Adrenal gland (tissue), 12 donors: ENCODE results near the gene RGS1. TPM values are rescaled to one million over a fixed set of nuclear protein-coding genes. Genes with fewer than 3 reads are reported as not detected.
A peak's percentile ranks its signal among the peaks of the same experiment; 100 is the strongest.

Experiments
- DNase-seq, 7 donors: peaks; one replicate each; pipeline ENCODE4 v3.0.0-alpha.2; 2019 to 2020
- H3K27ac ChIP-seq, 5 donors: fragments of 200-600 bp; sonication (generic) in 4 of 5; 1 replicate in 3 of 5; 2 replicates in 2 of 5; pipeline versions ENCODE4 v1.5.1 to v1.8.0; 2016 to 2020; ENCODE audit warnings: mild to moderate bottlenecking in 1 of 5
- H3K27me3 ChIP-seq: fragments of 200-600 bp; 2 replicates; pipeline ENCODE4 v1.8.0; 2021
- H3K36me3 ChIP-seq, 2 donors: fragments of 200-600 bp; replicated peaks in 1 of 2; 1 replicate in 1 of 2; 2 replicates in 1 of 2; pipeline versions ENCODE4 v1.5.1 to v1.8.0; 2018 to 2022
- H3K4me1 ChIP-seq, 2 donors: fragments of 200-600 bp; replicated peaks in 1 of 2; 1 replicate in 1 of 2; 2 replicates in 1 of 2; pipeline versions ENCODE4 v1.5.1 to v1.8.0; 2018 to 2021
- H3K4me3 ChIP-seq, 4 donors: fragments of 200-600 bp; sonication (generic) in 3 of 4; one replicate each; pipeline ENCODE4 v1.5.1; 2016 to 2018
- H3K9me3 ChIP-seq, 3 donors: fragments of 200-600 bp; sonication (generic) in 1 of 3; replicated peaks in 1 of 3; 1 replicate in 2 of 3; 2 replicates in 1 of 3; pipeline versions ENCODE4 v1.5.1 to v1.8.0; 2016 to 2021
- CTCF ChIP-seq, 6 experiments: fragments of 450-650 bp in 4 of 6; fragments of 200-600 bp in 2 of 6; sonication (generic) in 1 of 6; IDR thresholded peaks; 1 replicate in 5 of 6; 2 replicates in 1 of 6; pipeline versions ENCODE4 v1.5.1 to v1.8.0; 2016 to 2021; ENCODE audit warnings: antibody characterized with exemption in 6 of 6, mild to moderate bottlenecking in 2 of 6, moderate library complexity in 1 of 6
- POLR2A ChIP-seq, 2 donors: fragments of 450-650 bp; IDR thresholded peaks; one replicate each; pipeline ENCODE4 v1.6.1; 2017; ENCODE audit warnings: antibody characterized with exemption in 2 of 2, mild to moderate bottlenecking in 2 of 2, moderate library complexity in 1 of 2
- WGBS, 4 donors: extraction: QIAGEN DNeasy Blood & Tissue Kit in 2 of 4; methylation state at CpG; one replicate each; pipeline versions ENCODE4 v1.1.5 to v1.1.7; 2013 to 2017; 5-methylcytosine and 5-hydroxymethylcytosine counted together
- intact Hi-C, 2 donors: fragments of 100-400 bp; cut with DNase I; formaldehyde crosslinking; loops; one replicate each; pipeline versions ENCODE4 v1.14.1 to v1.15.0; 2022 to 2023
- polyA plus RNA-seq, 3 donors: library from polyadenylated mRNA; stranded (reverse); fragments of 200-250 nt in 2 of 3; fragments of 350-450 nt in 1 of 3; fragmentation: Illumina TruSeq in 1 of 3; extraction: RNeasy Lipid Tissue Mini Kit (QIAGEN cat#74804) in 1 of 3; gene quantifications; one replicate each; pipeline ENCODE4 v1.2.3, GENCODE V29; 2013 to 2014
- total RNA-seq, 9 donors: library from RNA; depleted of rRNA in 4 of 9; stranded (reverse); fragments of >200 nt in 4 of 9; fragments of 120-200 nt in 1 of 9; fragmentation: NEBNext Ultra II Directional in 1 of 9; extraction: Animal tissue kit (Norgen Biotek cat#: 25700) in 1 of 9; gene quantifications; one replicate each; pipeline versions ENCODE4 v1.1.0 to v1.2.4, GENCODE V29; 2013 to 2023
- donor health status: healthy with polysubstance abuse.
- donor health status: Bipolar disorder and iron deficiency.
- donor health status: DM: yes; HTN: yes; CAD: no.
- donor health status: DM: no; HTN: no; CAD: no.
- donor health status: DM: no; HTN: no; CAD: no.
- donor health status: DM: yes; HTN: yes; CAD: no.

The RGS1 gene
- total and polyA plus RNA-seq, 12 donors: 2.4 to 124 (median 9.4) TPM

- H3K27ac ChIP-seq: no peak overlapping the region
- intact Hi-C loops: no loop called here
These were observed 2.1 kb upstream of the RGS1 start for GRCh38 chr1:192573499-192573898.

GRCh38 chr1:192574073-192574472 is 1.5 kb upstream of the RGS1 start:
- TF ChIP-seq CTCF (IDR thresholded peaks at IDR 0.05) (no peak), POLR2A (IDR thresholded peaks at IDR 0.05) (no peak)
- no peak overlapping the region for H3K27ac ChIP-seq
- DNase-seq: no peak
- H3K36me3 ChIP-seq: no peaks in the 10 kb centered on the region
- peaks cover 0 to 4% of the 10 kb centered on the region in 2 donors for H3K4me1 ChIP-seq
- intact Hi-C loops: no loop called here
- H3K4me3 ChIP-seq: no peak overlapping the region
- WGBS, 4 donors: 48 to 69% (median 55%) methylated on average over 1 of the region's 1 CpG
- no peaks in the 10 kb centered on the region for H3K27me3 ChIP-seq
- H3K9me3 ChIP-seq: no peaks in the 10 kb centered on the region

More at GRCh38 chr1:192573499-192573898, 2.1 kb upstream of the RGS1 start:
- no peak for DNase-seq
- H3K9me3 ChIP-seq: no peaks in the 10 kb centered on the region
- no peaks in the 10 kb centered on the region for H3K27me3 ChIP-seq
- no peak overlapping the region for H3K4me3 ChIP-seq
- H3K4me1 ChIP-seq: peaks cover 0 to 4% of the 10 kb centered on the region in 2 donors
- 90 to 100% (median 99%) methylated on average over 1 of the region's 1 CpG for WGBS, 4 donors
- no peaks in the 10 kb centered on the region for H3K36me3 ChIP-seq
- TF ChIP-seq CTCF (IDR thresholded peaks at IDR 0.05) (no peak), POLR2A (IDR thresholded peaks at IDR 0.05) (no peak)

- H3K27ac ChIP-seq: peak overlapping the region in 1 of 5 donors; percentile 38
- H3K4me3 ChIP-seq: peak overlapping the region in 1 of 4 donors; percentile 18
- no peaks in the 10 kb centered on the region for H3K36me3 ChIP-seq
- no peaks in the 10 kb centered on the region for H3K27me3 ChIP-seq
- no peaks in the 10 kb centered on the region for H3K9me3 ChIP-seq
- H3K4me1 ChIP-seq: peaks cover 0 to 4% of the 10 kb centered on the region in 2 donors
- intact Hi-C loops: no loop called here
- no peak for TF ChIP-seq POLR2A (IDR thresholded peaks at IDR 0.05)
- no peak for TF ChIP-seq CTCF (IDR thresholded peaks at IDR 0.05)
- DNase-seq: no peak
- 95 to 100% (median 95%) methylated on average over 1 of the region's 1 CpG for WGBS, 4 donors
These were observed 894 bp downstream of the RGS1 start for GRCh38 chr1:192576190-192577144.

- no peaks in the 10 kb centered on the region for H3K9me3 ChIP-seq
- H3K4me3 ChIP-seq: peak overlapping the region in 1 of 4 donors; percentile 18
- DNase-seq: no peak
- H3K27ac ChIP-seq: no peak overlapping the region
- H3K4me1 ChIP-seq: peaks cover 0 to 4% of the 10 kb centered on the region in 2 donors
- intact Hi-C loops: no loop called here
- H3K27me3 ChIP-seq: no peaks in the 10 kb centered on the region
- 94 to 96% (median 96%) methylated on average over 2 of the region's 2 CpGs for WGBS, 4 donors
- TF ChIP-seq POLR2A (IDR thresholded peaks at IDR 0.05) (no peak), CTCF (IDR thresholded peaks at IDR 0.05) (no peak)
- no peaks in the 10 kb centered on the region for H3K36me3 ChIP-seq
These were observed 1.9 kb downstream of the RGS1 start for GRCh38 chr1:192577145-192578140.
